ENCODE measurements around the gene NAV2. TPM values are rescaled to one million over a fixed set of nuclear protein-coding genes. Genes with fewer than 3 reads are reported as not detected.

NAV2 gene
- polyA plus RNA-seq, 1 donor, result 89.1 TPM

DNA sequence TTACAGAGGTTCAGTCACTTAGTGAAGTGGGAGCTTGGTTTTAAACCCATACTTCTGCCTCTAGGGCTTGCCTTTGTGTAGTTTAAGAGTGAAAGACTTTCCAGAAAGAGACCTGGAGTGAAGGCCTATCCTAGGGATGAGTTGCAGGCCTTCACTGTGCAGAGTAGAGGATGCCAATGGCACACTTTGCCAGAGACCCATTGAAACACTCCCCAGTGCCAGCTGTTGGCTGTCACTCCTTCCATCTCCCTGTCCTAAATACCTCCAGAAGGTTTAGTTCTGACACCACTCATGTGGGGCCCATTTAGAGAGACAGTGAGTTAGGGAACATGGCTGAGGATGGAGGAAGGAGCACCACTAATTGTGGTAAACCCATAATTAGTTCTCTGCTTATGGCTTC is 31.5 kb downstream of the NAV2 start:
- no peak for DNase-seq

DNA sequence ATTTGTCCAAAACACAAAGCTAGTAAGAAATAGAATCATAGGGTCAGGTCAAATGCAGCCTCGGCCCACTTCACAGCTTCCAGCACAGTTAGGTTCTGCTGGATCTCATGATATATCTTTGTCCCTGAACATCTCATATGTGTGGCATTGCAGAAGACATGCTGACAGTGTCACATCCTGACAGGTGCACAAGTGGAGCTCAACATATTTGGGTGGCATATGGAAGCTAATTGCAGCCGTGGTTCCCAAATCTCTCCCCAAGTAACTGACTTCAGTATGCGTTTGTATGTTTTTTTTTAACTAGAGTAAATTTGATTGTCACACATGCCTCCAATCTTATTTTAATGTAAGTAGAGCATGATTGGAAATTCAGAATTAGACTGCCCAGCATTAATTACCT is 33.4 kb downstream of the NAV2 start:
- no peak for DNase-seq

DNA sequence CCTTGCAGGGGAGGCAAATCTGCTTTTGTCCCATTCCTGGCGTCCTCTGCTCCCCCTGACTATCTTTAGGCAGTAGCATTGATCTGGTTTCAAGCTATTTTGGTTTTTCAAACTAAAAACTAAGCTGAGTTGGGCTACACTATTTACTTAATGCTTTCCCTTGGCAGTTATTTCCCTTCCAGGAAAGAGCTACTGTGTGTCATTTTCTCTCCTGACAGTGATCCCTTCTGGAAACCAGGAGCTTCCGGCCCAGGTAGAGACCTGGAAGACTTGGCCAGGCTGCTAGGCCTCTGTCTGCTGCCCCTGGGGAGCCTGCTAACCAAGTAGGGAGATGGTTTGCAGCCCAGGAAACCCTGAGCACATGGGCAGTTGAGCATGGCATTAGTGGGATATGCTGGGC is 35.0 kb downstream of the NAV2 start:
- no peak for DNase-seq

DNA sequence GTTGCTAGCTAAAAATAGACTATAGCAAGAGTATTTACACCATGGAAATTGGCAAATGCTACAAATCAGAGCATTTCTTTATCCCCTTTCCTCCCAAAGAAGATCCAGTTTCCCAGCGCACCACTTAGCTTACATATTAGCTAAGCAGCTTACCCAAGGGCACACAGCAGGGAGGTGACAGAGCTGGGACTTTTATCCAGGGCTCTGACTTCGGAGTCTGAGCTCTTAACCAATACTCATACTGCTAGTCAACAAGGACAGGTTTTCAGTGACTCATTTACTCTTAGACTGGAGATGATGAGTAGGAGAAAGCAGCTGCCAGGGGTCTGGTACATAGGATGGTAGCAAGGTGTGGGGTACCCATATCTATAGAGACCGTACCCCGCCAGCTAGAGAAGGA is 38.4 kb downstream of the NAV2 start:
- DNase-seq, result no peak

DNA sequence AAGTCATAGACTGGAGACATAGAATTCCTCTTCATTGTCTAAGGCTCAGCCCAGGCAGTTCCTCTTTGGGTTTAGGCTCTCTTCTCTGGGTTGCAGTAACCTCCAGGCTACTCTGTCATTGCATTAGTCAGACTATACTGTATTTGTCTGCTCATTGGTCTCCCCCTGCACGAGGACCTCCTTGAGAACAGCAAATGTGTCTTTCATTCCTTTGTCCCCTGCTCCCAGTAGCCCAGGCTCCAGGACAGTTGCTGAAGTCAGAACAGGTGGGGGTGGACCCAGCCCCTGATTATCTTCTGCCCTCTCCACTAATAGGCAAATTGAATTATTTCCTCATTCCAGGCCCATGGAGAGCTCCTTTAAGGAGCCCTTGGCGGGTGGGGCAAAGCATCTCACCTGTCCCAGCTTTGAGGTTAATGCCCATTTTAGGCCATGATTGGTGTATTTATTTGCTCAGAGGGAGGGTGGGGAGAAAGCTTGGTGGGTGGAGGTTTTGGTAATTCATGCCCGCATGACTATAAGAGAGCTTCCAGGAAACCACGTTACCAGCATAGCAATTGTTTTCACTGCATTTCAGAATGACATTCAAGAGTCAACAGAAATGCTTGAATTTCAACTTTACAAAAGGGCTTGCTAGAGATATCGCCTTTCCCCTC is 40.9 kb downstream of the NAV2 start:
- DNase-seq, result no peak

DNA sequence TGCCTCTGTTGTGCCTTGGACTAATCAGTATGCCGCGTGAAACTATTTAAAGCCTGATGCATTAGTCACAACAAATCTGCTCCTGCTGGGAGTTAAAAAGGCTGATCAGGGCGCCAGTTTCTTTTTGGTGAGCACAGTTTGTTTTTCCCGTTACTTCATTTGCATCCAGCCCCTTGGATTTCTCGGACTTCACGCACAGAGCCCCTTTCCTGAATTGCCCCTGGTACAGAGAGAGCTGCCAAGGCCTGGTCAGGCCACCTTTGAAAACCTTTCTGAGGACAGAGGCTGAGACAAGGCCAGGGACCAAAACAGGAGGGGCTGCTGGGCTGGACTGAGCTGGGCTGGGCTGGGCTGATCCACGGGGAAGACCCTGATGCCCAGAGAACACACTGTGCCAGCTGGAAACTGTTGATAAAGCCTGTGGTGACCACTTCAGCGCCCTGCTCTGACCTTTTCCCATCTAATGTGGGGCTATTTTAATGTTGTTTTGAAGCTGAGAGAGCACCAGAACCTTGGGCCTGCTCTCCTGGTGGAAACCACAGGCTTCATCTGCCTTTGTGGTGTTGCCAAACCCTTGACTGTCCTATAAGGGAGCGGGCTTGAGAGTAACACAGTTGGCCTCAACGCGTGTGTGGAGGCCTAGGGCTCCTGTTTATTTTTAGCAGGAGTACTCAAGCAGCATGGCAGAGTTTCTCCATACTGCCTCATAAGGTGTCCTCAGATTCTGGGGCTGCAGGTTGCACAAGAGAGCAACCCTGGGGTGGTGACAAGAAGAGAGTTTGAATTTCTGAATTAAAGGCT is 44.2 kb downstream of the NAV2 start:
- no peak for DNase-seq

DNA sequence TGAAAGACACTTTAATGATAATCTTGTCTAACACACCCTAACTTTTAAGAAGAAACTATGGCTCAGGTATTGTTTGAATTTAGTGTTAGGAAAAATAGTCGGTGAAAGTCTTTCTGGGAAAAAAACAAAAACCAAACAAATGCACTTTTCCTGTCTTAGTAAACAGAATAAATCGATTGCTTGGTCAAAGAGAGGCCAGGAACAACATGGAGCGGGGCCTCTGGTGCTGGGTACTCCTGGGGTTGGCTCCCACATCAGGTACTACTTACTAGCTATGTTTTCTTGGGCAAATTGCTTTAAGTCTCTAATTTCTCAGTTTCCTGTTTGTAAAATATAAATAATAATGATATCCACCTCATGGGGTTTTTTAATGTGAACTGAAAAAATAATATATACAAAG is 46.8 kb downstream of the NAV2 start:
- no peak for DNase-seq

DNA sequence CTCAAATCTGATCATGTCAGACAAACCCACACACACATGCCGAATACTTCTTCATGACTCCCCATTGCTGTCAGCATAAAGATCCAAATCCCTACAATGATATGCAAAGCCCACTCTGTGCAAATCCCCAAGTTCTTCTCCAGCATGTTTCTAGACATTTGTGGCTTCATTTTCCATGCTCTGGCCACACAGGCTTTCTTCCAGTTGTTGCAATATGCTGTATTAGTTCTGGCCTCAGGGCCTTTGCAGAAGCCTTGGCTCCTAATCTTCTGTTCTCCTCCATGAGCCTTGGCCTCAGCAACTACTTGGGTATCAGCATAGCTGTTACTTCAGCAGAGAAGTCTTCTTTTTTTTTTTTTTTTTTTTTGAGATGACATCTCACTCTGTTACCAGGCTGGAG is 49.6 kb downstream of the NAV2 start:
- no peak for DNase-seq

DNA sequence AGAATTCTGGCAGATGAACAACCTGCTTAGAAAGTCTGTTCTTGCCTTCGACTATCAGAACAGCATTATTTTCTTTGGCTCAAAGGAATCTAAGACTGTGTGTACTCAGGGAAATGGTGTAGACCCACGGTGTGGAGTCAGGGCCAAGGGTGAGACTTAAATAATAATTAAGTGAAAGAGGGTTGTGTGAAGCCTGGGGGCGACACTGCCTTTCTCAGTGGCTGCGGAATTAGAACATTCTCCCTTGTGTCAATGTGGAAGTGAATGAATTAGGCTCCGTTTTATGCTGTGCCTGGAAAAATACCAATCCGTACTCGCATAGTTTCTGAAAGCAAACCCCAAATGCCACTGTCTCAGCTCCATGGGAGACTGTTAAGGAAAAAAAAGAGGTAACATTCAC is 50.7 kb downstream of the NAV2 start:
- DNase-seq, result no peak

DNA sequence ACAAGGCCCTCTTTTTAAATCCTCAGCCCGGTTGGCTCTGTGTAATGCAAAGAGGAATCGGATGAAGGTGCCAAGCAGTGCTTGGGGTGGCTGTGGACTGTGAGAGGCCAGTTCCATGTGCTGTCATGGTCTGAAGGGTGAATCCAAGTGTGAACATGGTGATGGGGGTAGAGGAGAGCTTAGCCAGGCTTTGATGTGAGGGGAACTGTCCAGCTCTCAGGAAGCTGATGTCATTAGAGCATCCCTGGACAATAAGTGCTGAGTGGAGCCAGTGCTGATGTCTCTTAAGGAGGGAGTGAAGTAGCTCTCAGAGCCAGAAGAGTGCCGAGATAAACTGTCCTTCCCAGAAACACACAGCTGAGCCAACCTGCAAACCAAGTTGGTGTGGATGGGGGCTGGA is 53.6 kb downstream of the NAV2 start:
- DNase-seq, result no peak

DNA sequence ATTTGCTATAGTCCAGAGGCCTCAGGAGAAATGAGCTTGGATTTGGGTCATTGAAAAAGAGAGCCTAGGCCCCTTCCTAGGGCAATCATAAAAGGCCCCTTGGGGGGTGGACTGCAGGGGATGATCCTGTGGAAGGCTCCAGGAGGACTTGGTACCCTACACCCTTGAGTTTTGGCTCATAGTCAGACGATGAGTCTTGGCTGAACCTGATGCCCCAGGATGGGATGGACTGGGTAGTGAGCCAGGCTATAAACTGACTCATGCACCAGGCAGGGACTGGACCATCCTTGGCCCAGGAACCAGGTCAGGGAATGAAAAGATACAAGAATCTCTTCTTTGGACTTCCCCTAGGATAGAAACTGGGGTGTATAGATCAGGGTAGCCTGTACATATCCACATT is 54.2 kb downstream of the NAV2 start:
- DNase-seq, result no peak

DNA sequence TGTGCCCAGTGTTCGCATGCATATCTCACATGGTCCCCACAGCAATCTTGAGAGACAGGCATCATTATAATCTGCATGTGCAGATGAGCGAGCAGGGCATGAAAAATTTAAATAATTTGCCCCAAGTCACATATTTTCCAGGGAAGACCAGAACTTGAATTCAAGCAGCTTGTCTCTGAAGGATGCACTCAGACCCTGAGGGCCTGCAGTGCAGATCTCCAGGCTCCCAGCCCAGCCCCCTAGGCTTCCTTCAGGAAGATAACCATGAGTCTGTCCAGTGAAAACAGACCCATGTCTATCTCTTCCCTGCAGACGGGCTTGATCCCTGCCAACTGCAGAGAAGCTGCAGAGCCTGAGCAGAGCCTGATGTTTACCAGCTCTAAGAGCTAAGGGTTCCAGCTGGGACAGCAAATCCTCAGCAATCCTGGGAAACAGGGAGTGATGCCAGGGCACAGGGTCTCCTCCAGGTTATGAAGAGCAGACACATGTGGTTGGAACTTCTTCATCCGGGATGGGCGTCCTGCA is 55.1 kb downstream of the NAV2 start:
- DNase-seq, result no peak

DNA sequence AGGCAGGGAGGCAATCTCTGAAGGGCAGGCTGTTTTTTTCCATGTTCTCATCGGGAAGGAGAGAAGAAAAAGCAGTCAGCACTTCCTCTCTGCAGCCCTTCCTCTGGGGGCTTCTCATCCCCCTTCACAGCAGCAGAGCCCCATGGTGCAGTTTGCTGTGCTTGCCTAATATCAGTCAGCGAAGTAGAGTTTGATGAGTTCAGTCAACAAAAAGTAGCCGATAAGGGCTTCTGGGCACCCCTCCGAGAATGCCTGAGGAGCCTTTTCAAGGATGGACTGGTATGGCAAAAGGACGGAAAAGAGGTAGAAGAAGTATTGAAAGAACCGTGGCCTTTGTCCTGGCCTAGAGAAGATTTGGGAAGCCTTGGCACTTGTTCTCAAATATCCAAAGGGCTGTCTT is 55.6 kb downstream of the NAV2 start:
- no peak for DNase-seq

DNA sequence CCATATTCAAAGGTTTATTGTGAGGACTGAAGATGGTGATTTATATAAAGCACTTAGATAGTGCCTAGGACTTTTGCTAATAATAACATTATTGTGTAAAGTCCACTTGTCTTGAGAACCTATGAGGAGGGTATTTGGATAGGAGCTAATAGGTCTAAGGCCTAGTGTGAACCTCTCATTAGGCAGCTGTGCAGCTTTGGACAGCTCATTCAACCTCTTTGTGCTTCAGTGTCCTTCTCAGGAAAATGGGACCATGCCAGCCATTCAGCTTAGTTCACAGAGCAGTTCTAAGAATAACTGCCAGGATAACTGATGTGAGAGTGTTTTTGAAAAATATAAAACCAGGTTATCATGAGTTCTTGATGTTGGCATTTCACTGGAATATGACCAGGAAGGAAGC is 56.2 kb downstream of the NAV2 start:
- no peak for DNase-seq

DNA sequence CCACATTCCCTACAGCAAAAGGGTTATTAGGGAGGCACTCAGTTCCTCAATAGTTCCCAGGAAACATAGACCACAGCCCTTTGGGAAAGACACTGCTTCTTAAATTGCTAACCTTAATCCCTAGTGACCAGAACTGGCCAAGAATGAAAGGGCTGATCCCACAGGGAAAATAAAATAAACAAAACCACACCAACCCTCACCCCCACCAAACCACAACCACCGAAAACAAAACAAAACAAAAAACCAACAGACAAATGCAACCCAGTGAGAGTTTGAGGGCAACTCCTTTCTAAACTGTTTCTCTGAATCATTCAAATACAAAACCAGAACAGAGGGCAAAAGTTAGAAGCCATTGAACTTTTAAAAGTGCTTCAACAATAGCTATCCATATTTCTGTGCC is 57.2 kb downstream of the NAV2 start:
- no peak for DNase-seq

DNA sequence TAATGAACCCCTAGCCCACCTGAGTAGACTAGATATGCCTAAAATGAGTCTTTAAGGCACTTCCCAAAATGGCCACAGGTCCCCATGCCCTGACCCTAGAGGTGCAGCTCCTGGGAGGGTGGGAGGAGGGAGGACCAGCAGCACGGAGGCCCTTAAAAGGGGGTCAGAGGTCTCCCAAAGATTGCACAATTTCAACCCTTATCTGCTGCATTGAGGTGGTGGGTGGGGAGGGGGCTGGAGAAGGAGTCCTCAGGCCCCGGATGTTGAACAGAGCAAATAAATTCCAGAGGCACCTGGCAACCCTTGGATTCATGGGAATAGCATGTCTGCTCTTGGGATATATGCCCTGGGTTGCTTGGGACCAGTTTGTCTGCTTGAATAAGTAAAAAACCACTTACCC is 57.6 kb downstream of the NAV2 start:
- no peak for DNase-seq

DNA sequence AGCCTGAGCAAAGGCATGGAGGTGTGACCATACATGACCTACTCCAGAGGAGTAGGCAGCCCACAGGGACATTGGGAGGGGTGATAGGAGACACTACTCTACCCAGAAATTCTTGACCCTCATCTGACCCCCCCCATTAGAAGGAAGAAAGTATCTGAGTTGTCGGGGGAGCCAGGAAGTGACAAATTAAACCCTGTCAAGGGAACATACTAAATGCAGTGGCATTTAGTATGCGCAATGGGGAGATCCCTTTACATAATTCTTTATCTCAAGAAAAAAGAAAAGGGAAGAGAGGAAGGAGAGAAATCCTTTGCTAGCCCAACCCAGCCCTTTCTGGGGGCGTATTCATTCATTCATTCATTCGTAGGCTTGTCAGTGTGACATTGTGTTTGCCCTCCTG is 58.8 kb downstream of the NAV2 start:
- DNase-seq, result no peak

DNA sequence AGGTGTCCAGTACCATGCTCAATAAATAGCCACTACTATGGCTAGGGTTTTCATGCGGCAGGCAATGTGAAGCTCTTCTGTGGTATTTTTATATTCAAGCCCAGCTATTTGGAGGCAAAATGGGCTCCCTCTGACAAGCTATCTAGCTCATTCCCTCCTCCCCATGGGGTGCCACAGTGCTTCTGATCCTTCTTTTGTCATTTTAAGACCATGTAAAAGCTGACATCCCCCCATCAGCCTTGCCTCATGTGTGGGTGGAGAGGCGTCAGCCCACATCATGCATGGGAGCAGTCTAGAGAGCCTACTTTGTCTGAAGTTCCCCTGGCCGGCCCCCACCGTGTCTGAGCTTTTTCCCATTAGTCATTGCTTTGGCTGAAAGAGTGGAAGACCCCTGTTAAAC is 59.8 kb downstream of the NAV2 start:
- DNase-seq, result no peak

DNA sequence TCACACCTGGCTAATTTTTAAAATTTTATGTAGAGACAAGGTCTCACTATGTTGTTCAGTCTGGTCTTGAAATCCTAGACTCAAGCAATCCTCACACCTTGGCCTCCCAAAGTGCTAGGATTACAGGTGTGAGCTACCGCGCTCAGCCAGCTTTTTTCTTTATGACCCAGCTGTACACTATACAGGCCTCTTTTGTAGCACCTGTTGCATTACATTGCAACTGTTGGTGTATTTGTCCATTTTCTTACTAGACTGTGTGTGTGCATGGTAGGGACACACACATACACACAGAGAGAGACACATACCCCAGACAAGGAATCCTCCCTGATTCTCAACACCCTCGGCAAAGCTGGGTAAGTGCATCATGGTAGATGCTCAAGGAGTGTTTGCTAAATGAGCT is 61.7 kb downstream of the NAV2 start:
- DNase-seq, result no peak

DNA sequence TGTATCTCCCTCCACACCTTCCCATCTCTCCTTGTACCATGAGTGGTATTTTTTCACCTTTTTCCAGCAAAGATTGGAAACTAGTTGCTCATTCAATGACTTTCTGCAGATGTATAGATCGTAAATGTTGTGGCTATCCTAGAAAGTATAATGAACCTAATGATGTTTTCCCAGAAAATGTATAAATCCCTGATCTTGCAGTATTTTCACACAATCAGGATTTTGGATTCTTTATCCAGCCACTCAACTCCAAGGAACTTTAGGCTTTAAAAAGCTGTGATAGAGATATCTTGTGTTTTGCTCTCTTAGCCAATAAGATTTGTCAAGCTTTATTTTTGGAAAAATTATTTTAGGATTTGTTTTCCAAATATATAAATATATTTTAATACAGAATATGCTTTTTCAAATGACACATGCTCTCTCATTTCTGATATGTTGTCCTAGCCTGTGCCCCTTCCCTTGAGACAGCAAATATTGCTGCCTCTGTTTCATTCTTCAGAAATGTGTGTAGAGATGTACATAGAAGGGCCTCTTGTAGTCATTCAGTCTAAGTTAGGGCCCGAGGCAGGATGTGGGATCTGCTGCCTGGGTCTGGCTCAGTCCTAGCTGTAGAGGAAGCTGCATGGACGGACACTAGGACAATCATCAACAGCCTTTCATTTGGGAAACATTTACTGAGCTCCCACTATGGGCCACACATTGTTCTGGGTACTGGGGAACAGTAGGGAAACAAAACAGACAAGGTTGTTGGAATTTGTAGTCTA is 62.4 kb downstream of the NAV2 start:
- DNase-seq, result no peak

DNA sequence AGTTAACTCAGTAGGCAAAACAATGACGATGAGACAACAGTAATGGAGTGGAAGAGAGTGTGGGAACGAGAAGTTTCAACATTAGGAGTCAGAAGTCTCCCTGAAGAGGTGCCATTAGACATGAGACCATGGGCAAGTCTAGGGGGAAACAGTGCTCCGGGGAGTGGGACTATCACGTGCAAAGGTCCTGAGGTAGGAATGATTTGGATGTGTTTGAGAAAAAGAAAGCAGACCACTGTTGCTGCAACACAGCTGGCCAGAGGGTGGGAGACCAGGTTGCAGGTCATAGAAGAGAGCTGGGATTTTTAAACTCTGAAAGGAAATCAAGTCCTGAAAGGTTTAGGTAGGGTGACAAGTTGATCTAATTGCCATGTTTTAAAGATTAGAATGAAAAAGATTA is 63.0 kb downstream of the NAV2 start:
- no peak for DNase-seq

DNA sequence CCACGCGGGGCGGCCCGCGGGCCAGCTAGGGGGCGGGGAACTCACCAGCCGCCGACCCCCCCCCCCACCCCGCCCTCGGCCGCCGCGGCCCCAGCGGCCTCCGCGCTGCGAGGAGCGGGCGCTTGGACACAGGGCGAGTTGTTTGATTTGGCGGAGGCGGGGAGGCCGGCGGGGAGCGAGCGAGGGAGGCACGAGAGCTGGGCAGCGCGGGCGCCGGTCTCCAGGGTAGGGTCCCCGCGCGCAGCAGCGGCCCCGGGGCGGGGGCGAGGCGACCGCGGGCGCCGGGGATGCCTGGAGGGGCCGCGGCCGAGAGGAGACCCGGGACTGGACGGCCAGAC is 64.4 kb downstream of the NAV2 start:
- DNase-seq, result no peak

DNA sequence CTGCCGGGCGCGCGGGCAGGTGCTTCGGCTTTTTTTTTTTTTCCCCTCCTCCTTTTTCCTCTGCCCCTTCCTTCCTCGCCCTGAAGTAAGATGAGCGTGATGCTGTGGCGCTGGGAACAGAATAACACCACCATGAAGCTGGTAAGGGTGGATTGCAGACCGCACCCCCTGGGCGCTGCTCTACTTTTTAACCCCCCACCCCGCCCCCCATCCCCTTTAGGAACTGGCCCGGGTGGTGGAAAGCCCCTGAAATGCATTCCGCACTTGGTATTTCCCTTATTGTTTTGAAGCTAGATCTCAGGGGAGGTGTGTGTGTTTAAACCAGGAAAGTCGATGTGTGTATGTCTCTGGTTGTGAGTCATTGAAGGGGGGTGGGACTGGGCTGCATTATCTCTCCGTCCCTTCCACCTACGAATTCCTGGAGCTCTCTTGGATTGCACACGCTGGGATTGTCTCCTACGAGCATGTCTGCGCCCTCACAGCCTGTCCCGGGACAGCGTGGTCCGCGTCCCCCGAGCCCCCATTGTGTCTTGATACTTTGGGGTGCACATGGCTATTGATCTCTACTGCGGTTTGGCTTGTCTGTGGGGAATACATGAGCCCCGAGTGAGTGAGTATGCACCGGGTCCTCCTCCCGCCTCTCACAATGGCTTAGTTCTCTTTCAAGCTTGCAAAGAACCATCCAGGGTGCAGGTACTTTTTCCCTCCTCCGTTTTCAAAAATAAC is 64.9 kb downstream of the NAV2 start:
- DNase-seq, result peak; percentile 19
